WERI-Rb-1 (cell line): ENCODE measurements around the gene TJP3.

ENCODE experiments used
- DNase-seq: peaks from one replicate; pipeline ENCODE4 v3.0.0-alpha.2; 2020
- H3K27ac ChIP-seq: fragments of 250-450 bp; sonication (Bioruptor Pico); 2 replicates; pipeline ENCODE4 v1.5.1; 2020; ENCODE audit warnings: mild to moderate bottlenecking, moderate library complexity
- H3K27me3 ChIP-seq: fragments of 250-450 bp; sonication (Bioruptor Pico); 2 replicates; pipeline ENCODE4 v1.5.1; 2021; ENCODE audit warnings: mild to moderate bottlenecking, low read depth, moderate library complexity; ENCODE audit not compliant: insufficient read depth, severe bottlenecking
- H3K36me3 ChIP-seq: fragments of 250-450 bp; sonication (Bioruptor Pico); 2 replicates; pipeline ENCODE4 v1.5.1; 2020; ENCODE audit warnings: mild to moderate bottlenecking, moderate library complexity
- H3K4me3 ChIP-seq: 2 replicates; pipeline ENCODE4 v1.5.1; 2011; ENCODE audit warnings: low read depth, mild to moderate bottlenecking, control low read depth, low read length
- H3K9me3 ChIP-seq: fragments of 250-450 bp; sonication (Bioruptor Pico); 2 replicates; pipeline ENCODE4 v1.5.1; 2021; ENCODE audit warnings: mild to moderate bottlenecking, moderate library complexity; ENCODE audit not compliant: severe bottlenecking
- TF ChIP-seq, protein P1 (sequence below): IDR thresholded peaks from 2 replicates; pipeline ENCODE4 v1.5.1; 2011; ENCODE audit warnings: low read depth, mild to moderate bottlenecking, control low read depth, inconsistent platforms, low read length

The TJP3 gene

DNA sequence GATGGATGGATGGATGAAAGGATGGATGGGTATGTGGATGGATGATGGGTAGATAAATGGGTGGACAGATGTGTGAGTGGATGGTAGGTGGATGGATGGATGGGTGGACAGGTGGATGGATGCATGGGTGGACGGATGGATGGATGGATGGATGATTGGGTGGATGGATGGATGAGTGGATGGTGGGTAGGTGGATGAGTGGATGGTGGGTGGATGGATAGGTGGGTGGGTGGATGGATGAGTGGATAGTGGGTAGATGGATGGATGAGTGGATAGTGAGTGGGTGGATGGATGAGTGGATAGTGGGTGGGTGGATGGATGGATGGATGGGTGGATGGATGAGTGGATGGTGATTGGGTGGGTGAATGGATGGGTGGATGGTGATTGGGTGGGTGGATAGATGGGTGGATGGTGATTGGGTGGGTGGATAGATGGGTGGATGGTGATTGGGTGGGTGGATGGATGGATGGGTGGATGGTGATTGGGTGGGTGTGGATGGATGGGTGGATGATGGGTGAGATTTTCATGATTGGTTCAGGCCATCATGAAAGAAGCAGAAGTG is 68.4 kb downstream of the TJP3 start:
- Histone ChIP-seq H3K27me3 (no peaks in the 10 kb centered on the region), H3K27ac (no peak overlapping the region), H3K4me3 (no peak overlapping the region), H3K9me3 (peaks cover 5% of the 10 kb centered on the region), H3K36me3 (peaks cover 38% of the 10 kb centered on the region)
- TF ChIP-seq, protein P1, sequence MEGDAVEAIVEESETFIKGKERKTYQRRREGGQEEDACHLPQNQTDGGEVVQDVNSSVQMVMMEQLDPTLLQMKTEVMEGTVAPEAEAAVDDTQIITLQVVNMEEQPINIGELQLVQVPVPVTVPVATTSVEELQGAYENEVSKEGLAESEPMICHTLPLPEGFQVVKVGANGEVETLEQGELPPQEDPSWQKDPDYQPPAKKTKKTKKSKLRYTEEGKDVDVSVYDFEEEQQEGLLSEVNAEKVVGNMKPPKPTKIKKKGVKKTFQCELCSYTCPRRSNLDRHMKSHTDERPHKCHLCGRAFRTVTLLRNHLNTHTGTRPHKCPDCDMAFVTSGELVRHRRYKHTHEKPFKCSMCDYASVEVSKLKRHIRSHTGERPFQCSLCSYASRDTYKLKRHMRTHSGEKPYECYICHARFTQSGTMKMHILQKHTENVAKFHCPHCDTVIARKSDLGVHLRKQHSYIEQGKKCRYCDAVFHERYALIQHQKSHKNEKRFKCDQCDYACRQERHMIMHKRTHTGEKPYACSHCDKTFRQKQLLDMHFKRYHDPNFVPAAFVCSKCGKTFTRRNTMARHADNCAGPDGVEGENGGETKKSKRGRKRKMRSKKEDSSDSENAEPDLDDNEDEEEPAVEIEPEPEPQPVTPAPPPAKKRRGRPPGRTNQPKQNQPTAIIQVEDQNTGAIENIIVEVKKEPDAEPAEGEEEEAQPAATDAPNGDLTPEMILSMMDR = no peak
- no peak for DNase-seq

DNA sequence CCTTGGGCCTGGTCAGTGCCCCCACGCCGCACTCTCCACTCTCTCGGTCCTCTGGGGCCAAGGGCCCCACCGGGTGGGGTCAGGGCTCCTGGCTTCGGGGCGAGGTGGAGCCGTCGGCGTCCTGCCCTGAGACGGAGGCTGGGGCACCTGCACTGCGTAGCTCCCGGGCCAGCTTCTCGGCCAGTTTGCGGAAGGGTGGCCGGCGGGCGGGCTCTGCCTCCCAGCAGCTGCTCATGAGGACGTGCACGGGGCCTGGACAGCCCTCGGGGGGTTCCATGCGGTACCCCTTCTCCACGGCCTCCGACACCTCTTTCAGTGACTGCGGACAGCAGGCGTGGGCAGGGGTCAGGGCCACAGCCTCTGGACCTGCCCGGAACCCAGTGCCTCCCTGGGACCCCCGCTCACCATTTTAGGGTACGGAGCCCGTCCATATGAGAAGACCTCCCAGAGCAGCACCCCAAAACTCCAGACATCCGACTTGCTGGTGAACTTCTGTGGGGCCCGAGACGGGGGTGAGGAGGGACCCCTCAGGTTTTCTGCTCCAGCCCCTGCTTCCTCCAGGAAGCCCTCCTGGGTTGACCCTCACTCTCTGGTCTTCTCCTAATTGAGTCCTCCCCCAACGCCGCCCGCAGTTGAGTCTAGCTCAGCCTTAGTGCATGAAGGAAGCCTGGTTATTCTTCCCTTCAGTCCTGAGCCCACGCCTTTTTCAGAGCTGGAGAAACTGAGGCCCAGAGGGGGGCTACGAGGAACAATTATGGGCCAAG is 70.1 kb downstream of the TJP3 start:
- Histone ChIP-seq H3K27me3 (no peaks in the 10 kb centered on the region), H3K36me3 (peaks cover 51% of the 10 kb centered on the region), H3K4me3 (no peak overlapping the region), H3K27ac (peak overlapping the region; percentile 68), H3K9me3 (peaks cover 14% of the 10 kb centered on the region)
- TF ChIP-seq, protein P1 = no peak
- DNase-seq = no peak

DNA sequence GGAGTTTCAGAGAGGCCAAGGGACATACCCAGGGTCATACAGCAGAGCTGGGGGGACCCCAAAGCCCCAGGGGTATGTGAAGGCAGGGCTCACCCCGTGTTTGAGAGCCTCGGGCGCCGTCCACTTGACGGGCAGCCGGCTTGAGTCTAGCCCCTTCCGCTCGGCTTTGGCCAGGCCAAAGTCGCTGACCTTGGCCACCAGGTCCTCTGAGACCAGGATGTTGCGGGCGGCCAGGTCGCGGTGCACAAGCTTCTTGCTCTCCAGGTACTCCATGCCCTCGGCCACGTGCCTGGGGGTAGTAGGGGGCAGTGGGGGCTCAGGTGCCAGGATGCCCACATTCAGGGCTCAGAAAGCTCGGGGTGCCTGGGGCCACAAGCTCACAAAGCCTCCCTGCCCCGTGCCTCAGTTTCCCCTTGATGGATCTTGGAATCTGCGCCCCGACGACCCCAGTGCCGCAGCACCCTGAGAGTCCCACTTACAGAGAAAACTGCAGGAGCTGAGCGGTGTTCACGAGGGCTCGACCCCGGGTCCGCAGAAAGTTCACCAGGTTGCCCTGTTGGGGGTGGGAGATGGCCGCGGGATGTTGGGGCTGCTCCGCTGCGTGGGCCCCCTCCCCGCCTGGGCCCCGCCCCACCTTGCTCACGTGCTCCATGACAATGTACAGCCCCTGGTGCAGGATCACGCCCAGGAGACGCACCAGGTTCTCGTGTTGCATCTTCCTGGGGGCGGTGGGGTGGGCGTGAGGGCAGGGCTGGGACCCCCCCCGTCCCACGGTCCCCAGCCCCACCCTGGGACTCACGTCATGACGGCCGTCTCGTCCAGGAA is 70.9 kb downstream of the TJP3 start:
- Histone ChIP-seq H3K4me3 (no peak overlapping the region), H3K36me3 (peaks cover 59% of the 10 kb centered on the region), H3K27me3 (no peaks in the 10 kb centered on the region), H3K27ac (peak overlapping the region; percentile 68), H3K9me3 (peaks cover 14% of the 10 kb centered on the region)
- TF ChIP-seq, protein P1 = no peak
- DNase-seq = no peak

DNA sequence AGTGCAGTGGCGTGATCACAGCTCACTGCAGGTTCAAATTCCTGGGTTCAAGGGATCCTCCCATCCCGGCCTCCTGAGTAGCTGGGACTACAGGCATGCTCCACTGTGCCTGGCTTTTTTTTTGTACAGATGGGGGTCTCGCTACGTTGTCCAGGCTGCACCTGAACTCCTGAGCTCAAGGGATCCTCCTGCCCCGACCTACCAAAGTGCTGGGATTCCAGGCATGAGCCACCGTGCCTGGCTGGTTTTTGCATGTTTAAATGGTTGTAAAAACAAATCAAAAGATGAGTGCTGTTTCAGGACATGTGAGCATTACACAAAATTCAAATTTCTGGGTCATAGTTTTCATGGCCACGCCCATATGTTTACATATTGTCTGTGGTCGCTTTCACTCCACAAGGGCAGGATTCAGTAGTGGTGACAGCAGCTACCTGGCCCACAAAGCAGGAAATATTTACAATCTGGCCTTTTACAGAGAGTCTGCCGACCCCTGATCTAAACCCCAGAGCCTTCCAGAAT is 72.7 kb downstream of the TJP3 start:
- Histone ChIP-seq H3K9me3 (peaks cover 14% of the 10 kb centered on the region), H3K27me3 (no peaks in the 10 kb centered on the region), H3K36me3 (peaks cover 61% of the 10 kb centered on the region), H3K4me3 (no peak overlapping the region), H3K27ac (peak overlapping the region; percentile 68; the same call in 1 of the 2 replicates)
- TF ChIP-seq, protein P1 = no peak
- no peak for DNase-seq

DNA sequence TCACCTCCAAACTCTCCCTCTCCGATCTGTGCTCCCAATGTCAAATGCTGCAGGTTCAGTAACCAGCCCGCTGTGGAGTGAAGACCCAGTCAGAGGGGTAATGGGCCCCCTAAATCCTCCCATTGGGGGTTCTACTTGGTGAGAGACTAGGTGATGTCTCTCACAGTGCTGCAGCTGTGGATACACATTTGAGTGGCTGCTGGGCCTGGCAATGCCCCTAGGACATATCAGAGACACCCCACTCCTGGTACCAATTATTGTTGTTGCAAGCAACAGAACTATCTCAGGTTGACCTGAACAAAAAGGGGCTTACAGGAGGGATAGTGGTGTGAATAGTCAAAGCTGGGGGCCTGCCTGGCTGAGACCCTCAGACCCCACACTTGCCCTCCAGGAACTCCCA is 73.4 kb downstream of the TJP3 start:
- no peak overlapping the region for H3K4me3 ChIP-seq
- DNase-seq = no peak
- H3K27me3 ChIP-seq = no peaks in the 10 kb centered on the region
- TF ChIP-seq, protein P1 = no peak
- H3K27ac ChIP-seq = no peak overlapping the region
- peaks cover 61% of the 10 kb centered on the region for H3K36me3 ChIP-seq
- peaks cover 14% of the 10 kb centered on the region for H3K9me3 ChIP-seq
